ENCODE measurements around the gene FETUB.

The FETUB gene

DNA sequence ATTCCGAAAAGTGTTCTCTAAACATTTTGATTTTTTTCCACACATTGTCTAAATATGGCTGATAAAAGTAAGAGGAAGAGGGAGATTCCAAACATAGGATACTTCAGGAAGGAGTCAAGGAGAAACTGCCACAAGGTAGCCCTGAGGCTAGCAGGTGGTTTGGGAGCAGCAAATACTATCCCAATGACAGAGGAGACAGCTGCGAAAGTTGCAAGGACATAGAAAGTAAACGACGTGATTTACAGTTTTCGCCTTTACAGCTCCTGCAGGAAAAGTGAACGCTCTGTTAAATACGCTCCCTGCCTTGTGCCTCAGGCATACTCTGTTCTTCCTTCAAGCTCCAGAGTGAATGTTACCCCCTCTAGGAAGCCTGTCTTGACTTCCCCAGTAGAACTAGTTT lies 3.7 kb upstream of the FETUB start:
- no peak for DNase-seq

GRCh38 chr3:186637686-186638085 lies 2.5 kb upstream of the FETUB start:
- DNase-seq = no peak

GRCh38 chr3:186638259-186638658 lies 1.9 kb upstream of the FETUB start:
- DNase-seq = no peak

DNA sequence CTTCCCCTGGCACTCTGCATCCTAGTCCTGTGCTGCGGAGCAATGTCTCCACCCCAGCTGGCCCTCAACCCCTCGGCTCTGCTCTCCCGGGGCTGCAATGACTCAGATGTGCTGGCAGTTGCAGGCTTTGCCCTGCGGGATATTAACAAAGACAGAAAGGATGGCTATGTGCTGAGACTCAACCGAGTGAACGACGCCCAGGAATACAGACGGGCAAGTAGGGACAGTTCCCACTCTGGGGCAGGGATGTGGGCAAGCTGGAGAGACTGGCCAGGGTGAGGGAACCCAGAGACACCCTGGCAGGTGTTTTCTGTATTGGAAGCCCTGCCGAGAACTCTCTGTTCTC lies 247 bp downstream of the FETUB start:
- no peak for DNase-seq

GRCh38 chr3:186640929-186641328 lies 730 bp downstream of the FETUB start:
- no peak for DNase-seq

- no peak for DNase-seq
Measured at GRCh38 chr3:186642014-186642413, 1.8 kb downstream of the FETUB start.

DNA sequence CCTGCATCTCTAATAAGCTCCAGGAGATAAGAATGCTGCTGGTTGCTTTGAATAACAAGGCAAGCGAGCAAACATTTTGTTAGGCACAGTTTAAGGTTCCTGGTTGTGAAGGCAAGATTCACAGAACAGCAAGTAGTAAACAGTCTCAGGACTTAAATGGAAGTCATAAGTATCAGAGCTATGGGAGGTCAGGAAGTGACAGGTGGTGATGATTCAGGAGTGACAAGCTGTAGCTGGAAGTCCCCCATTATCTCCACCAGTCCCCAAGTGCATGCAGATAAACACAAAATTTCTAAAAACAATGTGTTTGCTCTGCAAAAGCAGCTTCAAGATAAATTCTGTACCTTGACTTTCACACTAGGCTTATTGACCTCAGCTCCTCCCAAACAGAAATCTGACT lies 3.3 kb downstream of the FETUB start:
- no peak for DNase-seq

DNA sequence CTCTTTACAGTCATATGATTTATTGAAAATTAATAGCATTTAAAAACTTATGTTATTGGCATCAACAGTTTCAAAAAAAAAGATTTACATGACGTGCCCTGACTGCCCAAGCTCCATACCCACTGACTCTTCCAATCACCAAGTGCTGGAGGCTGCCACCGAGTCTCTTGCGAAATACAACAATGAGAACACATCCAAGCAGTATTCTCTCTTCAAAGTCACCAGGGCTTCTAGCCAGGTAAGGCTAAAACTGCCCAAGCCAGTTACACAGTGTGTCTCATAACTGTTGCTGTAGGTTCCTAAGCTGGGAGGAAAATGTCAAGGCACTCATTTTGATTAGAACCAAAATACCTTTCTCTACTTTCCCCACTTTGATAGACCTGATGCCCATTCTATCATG lies 4.5 kb downstream of the FETUB start:
- no peak for DNase-seq

GRCh38 chr3:186646106-186646505 lies 5.9 kb downstream of the FETUB start:
- no peak for DNase-seq

GRCh38 chr3:186646841-186647240 lies 6.6 kb downstream of the FETUB start:
- DNase-seq = no peak

- no peak for DNase-seq
Measured at GRCh38 chr3:186648851-186649250, 8.7 kb downstream of the FETUB start.

DNA sequence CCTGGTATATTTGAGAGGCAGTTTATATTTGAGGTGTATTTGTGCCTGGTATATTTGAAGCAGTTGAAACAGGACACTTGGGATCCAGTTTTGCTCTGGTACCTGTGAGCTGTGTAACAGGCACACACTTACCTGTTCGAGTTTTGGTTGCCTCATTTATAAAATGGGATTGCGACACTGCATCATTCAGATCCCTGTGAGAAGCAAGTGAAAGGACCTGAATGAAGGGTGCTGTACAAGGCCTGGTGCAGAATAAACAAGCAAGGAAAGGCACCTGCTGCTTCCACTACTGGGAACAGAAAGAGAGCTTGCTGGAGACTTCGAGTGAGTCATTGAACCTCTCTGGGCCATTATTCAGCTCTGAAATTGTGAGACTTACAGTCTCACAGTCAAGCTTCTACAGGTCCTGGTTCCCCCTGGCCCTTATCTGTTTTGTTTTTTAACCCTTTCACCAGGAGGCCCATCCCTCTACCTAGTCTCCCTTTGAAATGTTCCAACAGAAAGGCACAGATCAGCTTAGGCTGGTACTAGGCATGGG lies 11.5 kb downstream of the FETUB start:
- no peak for DNase-seq

GRCh38 chr3:186653080-186653707 lies 13.0 kb downstream of the FETUB start:
- no peak for DNase-seq

- no peak for DNase-seq
Measured at GRCh38 chr3:186653984-186654383, 13.8 kb downstream of the FETUB start.

- no peak for DNase-seq
Measured at GRCh38 chr3:186663361-186664118, 23.3 kb downstream of the FETUB start.

GRCh38 chr3:186664119-186664495 lies 23.9 kb downstream of the FETUB start:
- no peak for DNase-seq

- no peak for DNase-seq
Measured at GRCh38 chr3:186664506-186664905, 24.3 kb downstream of the FETUB start.

DNA sequence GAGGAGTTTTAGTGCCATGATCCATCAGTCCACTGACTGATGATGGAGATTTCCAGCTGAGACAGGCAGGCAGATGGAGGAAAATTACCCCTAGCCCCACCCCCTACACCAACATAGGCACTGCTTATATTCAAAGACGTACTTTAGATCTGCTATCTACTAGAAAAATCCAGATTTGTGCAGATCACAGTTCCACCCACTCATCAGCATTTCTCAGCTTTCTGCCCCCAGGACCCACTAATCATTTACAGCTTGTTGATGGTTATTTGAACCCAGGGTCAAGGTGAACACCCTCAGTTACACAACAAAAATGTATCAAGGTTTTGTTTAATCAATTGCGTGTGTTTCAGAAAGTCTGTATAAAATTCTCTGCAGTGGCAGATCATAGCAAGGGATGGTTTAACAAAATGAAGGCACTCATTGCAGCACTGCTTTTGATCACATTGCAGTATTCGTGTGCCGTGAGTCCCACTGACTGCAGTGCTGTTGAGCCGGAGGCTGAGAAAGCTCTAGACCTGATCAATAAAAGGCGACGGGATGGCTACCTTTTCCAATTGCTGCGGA lies 25.5 kb downstream of the FETUB start, which contains the start of gene HRG:
HRG (plus strand) TSS at position 390 of the 564 bp plus-strand sequence; CDS start at position 408, 18 bp downstream.
- DNase-seq = no peak

GRCh38 chr3:186668426-186668825 lies 28.2 kb downstream of the FETUB start:
- no peak for DNase-seq

- DNase-seq = no peak
Measured at GRCh38 chr3:186669378-186670084, 29.3 kb downstream of the FETUB start.

- DNase-seq = no peak
Measured at GRCh38 chr3:186670155-186670554, 30.0 kb downstream of the FETUB start.

DNA sequence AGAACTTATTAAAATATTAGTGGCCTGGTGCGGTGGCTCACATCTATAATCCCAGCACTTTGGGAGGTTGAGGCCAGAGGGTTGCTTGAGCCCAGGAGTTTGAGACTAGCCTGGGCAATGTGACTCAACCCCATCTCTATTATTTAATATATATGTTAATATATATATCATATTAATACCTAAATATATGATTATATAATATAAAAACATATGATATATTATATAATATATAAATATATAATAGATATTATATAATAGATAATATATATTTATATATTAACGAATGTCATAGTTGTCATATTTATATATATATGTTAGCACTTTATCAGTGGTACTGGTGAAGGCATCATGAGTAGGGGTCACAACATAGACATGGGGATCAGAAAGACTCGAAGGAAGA lies 30.9 kb downstream of the FETUB start:
- no peak for DNase-seq

DNA sequence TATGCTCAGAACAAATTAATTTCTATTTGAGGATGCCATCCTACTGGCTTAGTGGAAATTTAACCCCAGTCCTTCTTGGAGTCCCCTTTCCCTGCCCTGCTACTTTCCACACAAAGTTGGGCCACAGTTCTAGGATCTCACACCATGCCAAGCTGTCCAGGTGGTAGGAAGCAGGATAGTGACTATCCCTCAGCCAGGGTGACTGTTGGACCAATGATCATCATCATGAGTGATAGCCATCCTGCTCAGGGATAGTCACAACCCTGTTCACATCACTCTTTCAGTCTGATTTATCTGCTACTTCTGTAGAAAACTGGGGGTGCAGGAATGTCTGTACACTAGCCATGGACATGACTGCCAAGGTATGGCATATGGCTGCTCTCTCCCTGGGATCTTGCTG lies 38.4 kb downstream of the FETUB start:
- no peak for DNase-seq

Data from effector CD8-positive, alpha-beta T cell (primary cell).